Effector CD8-positive, alpha-beta T cell (primary cell): ENCODE results near the gene DNASE1L2.

Experiments
- DNase-seq: peaks from one replicate; lab custom pipeline; 2025; lab: John Stamatoyannopoulos, UW

Gene DNASE1L2

GRCh38 chr16:2270588-2271470 lies 34.6 kb downstream of the DNASE1L2 start:
- no peak for DNase-seq

- no peak for DNase-seq
Observed at GRCh38 chr16:2271848-2272461, 35.7 kb downstream of the DNASE1L2 start.

GRCh38 chr16:2273484-2273883 lies 37.2 kb downstream of the DNASE1L2 start:
- DNase-seq: no peak

- DNase-seq: no peak
Observed at GRCh38 chr16:2273931-2274330, 37.7 kb downstream of the DNASE1L2 start.

GRCh38 chr16:2275476-2276367 lies 39.5 kb downstream of the DNASE1L2 start:
- no peak for DNase-seq

- no peak for DNase-seq
Observed at GRCh38 chr16:2276368-2277195, 40.3 kb downstream of the DNASE1L2 start.

GRCh38 chr16:2277466-2278271 lies 41.4 kb downstream of the DNASE1L2 start:
- DNase-seq: no peak

- no peak for DNase-seq
Observed at GRCh38 chr16:2278272-2278608, 42.0 kb downstream of the DNASE1L2 start.

- no peak for DNase-seq
Observed at GRCh38 chr16:2278956-2279800, 42.9 kb downstream of the DNASE1L2 start.

- no peak for DNase-seq
Observed at GRCh38 chr16:2280461-2280860, 44.2 kb downstream of the DNASE1L2 start.

- no peak for DNase-seq
Observed at GRCh38 chr16:2280981-2281542, 44.8 kb downstream of the DNASE1L2 start.

- DNase-seq: no peak
Observed at GRCh38 chr16:2282262-2282661, 46.0 kb downstream of the DNASE1L2 start.

- DNase-seq: no peak
Observed at GRCh38 chr16:2282866-2283555, 46.8 kb downstream of the DNASE1L2 start.

- no peak for DNase-seq
Observed at GRCh38 chr16:2284001-2284770, 47.9 kb downstream of the DNASE1L2 start.

- no peak for DNase-seq
Observed at GRCh38 chr16:2284797-2285576, 48.7 kb downstream of the DNASE1L2 start.

- no peak for DNase-seq
Observed at GRCh38 chr16:2285731-2286191, 49.5 kb downstream of the DNASE1L2 start.

GRCh38 chr16:2286550-2286949 lies 50.3 kb downstream of the DNASE1L2 start:
- DNase-seq: no peak
